Activated CD8-positive, alpha-beta T cell treated with anti-CD3 and anti-CD28 coated beads, Interleukin-2, amount 10 ng/mL, durations not matched to agents 7 days and 5 days (primary cell): ENCODE measurements around the gene SGK1. TPM values are rescaled to one million over a fixed set of nuclear protein-coding genes. Genes with fewer than 3 reads are reported as not detected.
A peak's percentile ranks its signal among the peaks of the same experiment; 100 is the strongest.

Experiments
- ATAC-seq: fragments of 150-1000 bp; cut with Tn5 transposase; one replicate; pipeline ENCODE4 v1.10.0; 2021; ENCODE audit warnings: moderate library complexity
- CTCF ChIA-PET: fragments of 350-600 bp; sonication (Branson Sonifier 250); formaldehyde crosslinking; loops from one replicate; lab custom pipeline; 2021; ENCODE audit warnings: antibody characterized with exemption; lab: Charles Lee
- POLR2A ChIA-PET: fragments of 350-600 bp; sonication (Branson Sonifier 250); formaldehyde crosslinking; loops from one replicate; lab custom pipeline; 2021; ENCODE audit warnings: antibody characterized with exemption; lab: Charles Lee
- DNase-seq: peaks from one replicate; pipeline ENCODE4 v3.0.0-alpha.2; 2020
- H3K27ac Mint-ChIP-seq: one replicate; pipeline ENCODE4 v1.8.0; 2021; ENCODE audit warnings: mild to moderate bottlenecking, mixed read lengths
- H3K27me3 Mint-ChIP-seq: one replicate; pipeline ENCODE4 v1.8.0; 2021; ENCODE audit warnings: low read depth, mixed read lengths
- H3K36me3 Mint-ChIP-seq: one replicate; pipeline ENCODE4 v1.8.0; 2021; ENCODE audit warnings: low read depth, mixed read lengths
- H3K4me1 Mint-ChIP-seq: one replicate; pipeline ENCODE4 v1.8.0; 2021; ENCODE audit warnings: low read depth, mixed read lengths
- H3K4me3 Mint-ChIP-seq: one replicate; pipeline ENCODE4 v1.8.0; 2021; ENCODE audit warnings: mild to moderate bottlenecking, mixed read lengths
- H3K9me3 Mint-ChIP-seq: one replicate; pipeline ENCODE4 v1.8.0; 2022; ENCODE audit warnings: mixed read lengths; ENCODE audit not compliant: insufficient read depth
- total RNA-seq, 2 experiments: library from RNA; stranded (reverse); gene quantifications; one replicate each; pipeline ENCODE4 v1.2.3, GENCODE V29; 2021

SGK1 gene
- total RNA-seq, 2 experiments from 2014 or later: 21.2 to 23.2 TPM

DNA sequence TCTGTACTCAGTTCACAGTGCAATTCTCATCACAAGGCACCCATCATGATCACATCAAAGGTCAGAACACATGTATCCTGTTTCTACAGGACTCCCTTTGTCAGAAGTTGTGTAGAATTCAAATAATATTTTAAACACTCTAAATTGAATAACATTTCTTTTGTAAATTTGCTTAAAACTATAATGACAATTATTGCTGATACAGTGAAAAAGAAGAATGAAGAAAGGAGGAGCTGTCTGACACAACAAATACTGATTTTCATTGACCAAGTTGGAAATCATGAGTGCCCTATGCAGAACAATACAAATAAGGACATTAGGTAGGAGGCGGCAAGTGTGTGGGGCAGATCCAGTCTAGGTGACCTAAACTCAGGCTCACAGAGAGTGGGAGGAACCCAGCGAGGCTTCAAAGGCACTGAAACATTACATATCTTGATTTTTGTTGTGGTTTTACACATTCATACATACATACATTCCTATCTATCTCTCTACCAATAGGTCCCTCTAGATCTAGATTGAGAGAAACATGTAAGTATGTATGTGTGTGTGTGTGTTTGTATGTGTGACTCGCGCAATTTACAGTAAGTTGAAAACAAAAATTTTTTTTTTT, 186.3 kb downstream of the SGK1 start:
- ChIA-PET CTCF (interaction anchor here (2.6 kb wide), 1 partner anchor 8 kb away, joined by 15 read pairs; no protein-coding TSS in a partner anchor), POLR2A (no interaction called here)
- DNase-seq: no peak
- H3K27me3 Mint-ChIP-seq: peaks cover under 1% of the 10 kb centered on the region
- no peaks in the 10 kb centered on the region for H3K4me1 Mint-ChIP-seq
- no peak overlapping the region for H3K27ac Mint-ChIP-seq
- no peak overlapping the region for H3K4me3 Mint-ChIP-seq
- H3K9me3 Mint-ChIP-seq: no peaks in the 10 kb centered on the region
- ATAC-seq: no peak
- no peaks in the 10 kb centered on the region for H3K36me3 Mint-ChIP-seq

DNA sequence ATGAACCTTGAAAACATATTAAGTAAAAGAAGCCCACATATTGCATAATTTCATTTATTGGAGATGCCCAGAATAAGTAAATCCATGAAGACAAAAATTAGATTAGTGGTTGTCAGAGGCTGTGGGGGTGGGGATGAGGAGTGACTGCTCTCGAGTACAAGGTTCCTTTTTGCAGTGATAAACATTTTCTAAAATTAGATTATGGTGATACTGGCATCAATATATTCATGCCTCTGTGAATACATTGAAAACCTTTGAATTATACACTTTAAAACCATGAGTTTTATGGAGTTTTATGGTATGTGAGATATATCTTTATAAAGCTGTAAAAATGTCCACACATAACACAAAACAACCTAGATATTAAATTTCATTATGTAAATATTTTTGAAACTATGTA, 189.8 kb downstream of the SGK1 start:
- no peak for DNase-seq
- no peaks in the 10 kb centered on the region for H3K9me3 Mint-ChIP-seq
- POLR2A ChIA-PET: no interaction called here
- no peaks in the 10 kb centered on the region for H3K36me3 Mint-ChIP-seq
- CTCF ChIA-PET: interaction anchor here (1.7 kb wide), 1 partner anchor 10 kb away, joined by 4 read pairs; no protein-coding TSS in a partner anchor
- no peaks in the 10 kb centered on the region for H3K4me1 Mint-ChIP-seq
- no peak for ATAC-seq
- no peak overlapping the region for H3K27ac Mint-ChIP-seq
- H3K27me3 Mint-ChIP-seq: peaks cover 2% of the 10 kb centered on the region
- H3K4me3 Mint-ChIP-seq: no peak overlapping the region

DNA sequence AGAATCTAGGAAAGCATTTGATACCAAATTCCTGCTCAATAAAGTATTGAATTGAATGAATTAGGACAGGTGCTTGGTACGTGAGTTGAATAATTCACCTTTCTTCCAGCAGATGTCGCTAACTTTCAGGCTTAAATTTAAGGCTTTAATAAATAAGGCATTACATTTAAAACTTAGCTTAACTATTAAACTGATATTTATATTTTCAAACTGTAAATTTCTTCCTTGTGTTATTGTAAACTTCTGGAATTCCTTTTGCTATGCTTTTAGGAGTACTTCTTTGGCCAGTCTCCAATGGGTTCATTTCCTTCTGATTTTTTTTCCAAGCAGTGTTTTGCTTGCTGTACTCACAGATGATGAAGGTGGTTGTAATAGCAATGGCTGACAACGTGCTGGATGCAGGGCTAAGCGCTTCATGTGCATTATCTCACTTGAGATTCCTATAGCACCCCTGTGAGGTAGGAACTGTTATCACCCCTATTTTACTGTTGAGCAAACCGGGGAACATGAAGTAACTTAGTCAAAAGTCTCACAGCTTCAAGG, 194.2 kb downstream of the SGK1 start:
- Mint-ChIP-seq H3K4me1 (no peaks in the 10 kb centered on the region), H3K9me3 (no peaks in the 10 kb centered on the region), H3K27me3 (peaks cover 2% of the 10 kb centered on the region), H3K27ac (no peak overlapping the region), H3K36me3 (no peaks in the 10 kb centered on the region), H3K4me3 (no peak overlapping the region)
- CTCF ChIA-PET: interaction anchor here (0.8 to 5.1 kb wide), 43 partner anchors 9 to 1198 kb away, joined by 3 to 43 read pairs (median 4); no protein-coding TSS in a partner anchor
- ATAC-seq (peak; percentile 47), DNase-seq (peak; percentile 31)
- POLR2A ChIA-PET: no interaction called here

DNA sequence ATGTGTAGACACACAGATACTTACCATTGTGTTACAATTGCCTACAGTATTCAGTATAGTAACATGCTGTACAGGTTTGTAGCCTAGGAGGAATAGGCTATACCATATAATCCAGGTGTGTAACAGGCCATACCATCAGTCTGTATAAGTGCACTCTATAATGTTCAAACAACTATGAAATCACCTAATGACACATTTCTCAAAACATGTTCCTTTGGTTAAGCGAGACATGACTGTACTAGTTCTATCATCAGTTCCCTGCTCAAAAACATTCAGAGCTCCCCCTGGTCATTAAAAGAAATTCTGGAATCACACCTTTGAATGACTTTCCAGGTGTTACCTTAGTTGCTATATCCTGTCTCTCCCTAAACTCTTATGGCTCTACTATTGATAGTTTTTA, 195.1 kb downstream of the SGK1 start:
- no peak overlapping the region for H3K4me3 Mint-ChIP-seq
- no peaks in the 10 kb centered on the region for H3K9me3 Mint-ChIP-seq
- H3K4me1 Mint-ChIP-seq: peaks cover 3% of the 10 kb centered on the region
- no peak overlapping the region for H3K27ac Mint-ChIP-seq
- no peaks in the 10 kb centered on the region for H3K36me3 Mint-ChIP-seq
- ATAC-seq: no peak
- peaks cover 2% of the 10 kb centered on the region for H3K27me3 Mint-ChIP-seq
- ChIA-PET POLR2A (no interaction called here), CTCF (interaction anchor here (0.7 to 5.1 kb wide), 23 partner anchors 12 to 818 kb away, joined by 3 to 43 read pairs (median 5); no protein-coding TSS in a partner anchor)
- DNase-seq: no peak

DNA sequence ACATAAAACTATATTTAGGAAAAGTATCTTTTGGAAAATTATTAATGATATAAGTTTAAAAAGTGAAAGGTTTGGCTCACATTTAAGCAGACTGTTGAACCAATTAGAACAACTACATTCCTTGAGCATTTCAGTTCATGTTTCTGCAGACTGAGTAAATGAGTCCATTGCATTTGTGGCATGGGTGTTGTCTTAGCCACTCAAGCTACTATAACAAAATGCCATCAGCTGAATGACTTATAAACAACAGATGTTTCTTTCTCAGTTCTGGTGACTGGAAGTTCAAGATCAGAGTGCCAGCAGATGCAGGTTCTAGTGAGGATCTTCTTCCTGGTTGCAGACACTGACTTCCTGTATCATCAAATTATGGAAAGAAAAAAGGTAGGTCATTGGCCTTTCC, 198.4 kb downstream of the SGK1 start:
- ATAC-seq (no peak), DNase-seq (no peak)
- H3K27ac Mint-ChIP-seq: no peak overlapping the region
- H3K4me1 Mint-ChIP-seq: peaks cover 11% of the 10 kb centered on the region
- ChIA-PET POLR2A (no interaction called here), CTCF (no interaction called here)
- no peak overlapping the region for H3K4me3 Mint-ChIP-seq
- no peaks in the 10 kb centered on the region for H3K36me3 Mint-ChIP-seq
- H3K9me3 Mint-ChIP-seq: no peaks in the 10 kb centered on the region
- H3K27me3 Mint-ChIP-seq: peaks cover 6% of the 10 kb centered on the region
